ENCODE measurements around the gene PCNX1. TPM values are rescaled to one million over a fixed set of nuclear protein-coding genes. Genes with fewer than 3 reads are reported as not detected.
"Not testable (repeated sequence)": the region's sequence is repeated elsewhere in the genome, so short reads cannot be mapped to it uniquely, and the experiment has no call there.

The PCNX1 gene
- total RNA-seq, 1 donor from 2014 or later: 32.6 TPM

GRCh38 chr14:71121711-71122110 is 214.5 kb downstream of the PCNX1 start:
- no peak for DNase-seq (ENCODE audit: low read depth, low spot score)

- no peak for DNase-seq (ENCODE audit: low read depth, low spot score)
These were observed 215.8 kb downstream of the PCNX1 start for GRCh38 chr14:71122866-71123565.

- DNase-seq (ENCODE audit: low read depth, low spot score): no peak
These were observed 216.4 kb downstream of the PCNX1 start for GRCh38 chr14:71123579-71124135.

- not testable (repeated sequence) for DNase-seq (ENCODE audit: low read depth, low spot score)
These were observed 222.6 kb downstream of the PCNX1 start for GRCh38 chr14:71129716-71130490.

GRCh38 chr14:71130491-71131179 is 223.4 kb downstream of the PCNX1 start:
- DNase-seq (ENCODE audit: low read depth, low spot score): peak; percentile 45

- DNase-seq (ENCODE audit: low read depth, low spot score): no peak
These were observed 226.0 kb downstream of the PCNX1 start for GRCh38 chr14:71133296-71133695.

- DNase-seq (ENCODE audit: low read depth, low spot score): no peak
These were observed 228.2 kb downstream of the PCNX1 start for GRCh38 chr14:71135496-71135895.

- DNase-seq (ENCODE audit: low read depth, low spot score): no peak
These were observed 228.7 kb downstream of the PCNX1 start for GRCh38 chr14:71135911-71136310.

GRCh38 chr14:71136386-71137060 is 229.3 kb downstream of the PCNX1 start:
- DNase-seq (ENCODE audit: low read depth, low spot score): no peak

GRCh38 chr14:71137536-71138447 is 230.5 kb downstream of the PCNX1 start:
- DNase-seq (ENCODE audit: low read depth, low spot score): no peak

GRCh38 chr14:71138448-71139293 is 231.4 kb downstream of the PCNX1 start:
- no peak for DNase-seq (ENCODE audit: low read depth, low spot score)

GRCh38 chr14:71139294-71139946 is 232.2 kb downstream of the PCNX1 start:
- no peak for DNase-seq (ENCODE audit: low read depth, low spot score)

- DNase-seq (ENCODE audit: low read depth, low spot score): no peak
These were observed 232.9 kb downstream of the PCNX1 start for GRCh38 chr14:71140157-71140556.

GRCh38 chr14:71141701-71142374 is 234.6 kb downstream of the PCNX1 start:
- DNase-seq (ENCODE audit: low read depth, low spot score): no peak

GRCh38 chr14:71142375-71143038 is 235.2 kb downstream of the PCNX1 start:
- no peak for DNase-seq (ENCODE audit: low read depth, low spot score)

GRCh38 chr14:71143381-71144290 is 236.4 kb downstream of the PCNX1 start:
- DNase-seq (ENCODE audit: low read depth, low spot score): no peak

GRCh38 chr14:71147335-71147734 is 240.1 kb downstream of the PCNX1 start:
- not testable (repeated sequence) for DNase-seq (ENCODE audit: low read depth, low spot score)
